OCI-LY7 (cell line): ENCODE measurements around the gene POU2F3. TPM values are rescaled to one million over a fixed set of nuclear protein-coding genes. Genes with fewer than 3 reads are reported as not detected.

Experiments used
- BruUV-seq: library from RNA; stranded (reverse); fragments of 400-500 nt; replicated peaks from 2 replicates; lab custom pipeline; 2021; lab: Mats Ljungman, UMichigan
- CTCF ChIA-PET: fragments of 300-600 bp; sonication (Branson Sonifier 250); formaldehyde crosslinking; loops from one replicate; lab custom pipeline; 2022; ENCODE audit warnings: antibody characterized with exemption; ENCODE audit not compliant: unreplicated experiment; lab: Charles Lee
- POLR2A ChIA-PET: fragments of 300-600 bp; sonication (Branson Sonifier 250); formaldehyde crosslinking; loops from one replicate; lab custom pipeline; 2022; ENCODE audit warnings: antibody characterized with exemption; lab: Charles Lee
- DNase-seq: peaks from one replicate; pipeline ENCODE4 v3.0.0-alpha.2; 2015; ENCODE audit warnings: low spot score
- H2AFZ ChIP-seq: fragments of 200-600 bp; sonication (generic), shearing (Covaris generic); 2 replicates; pipeline ENCODE4 v1.6.1; 2014; ENCODE audit warnings: mild to moderate bottlenecking, antibody characterized with exemption, low read length, moderate library complexity
- H3K27ac ChIP-seq: fragments of 200-600 bp; sonication (generic); 2 replicates; pipeline ENCODE4 v1.5.1; 2014; ENCODE audit warnings: mixed run types, low read depth, mild to moderate bottlenecking, moderate library complexity, low read length, inconsistent platforms; ENCODE audit not compliant: poor library complexity, severe bottlenecking
- H3K36me3 ChIP-seq: fragments of 200-600 bp; sonication (generic); 2 replicates; pipeline ENCODE4 v1.6.1; 2014; ENCODE audit warnings: mild to moderate bottlenecking, antibody characterized with exemption, low read length, moderate library complexity, mixed read lengths; ENCODE audit not compliant: insufficient read depth
- H3K4me1 ChIP-seq: fragments of 200-600 bp; sonication (generic); 2 replicates; pipeline ENCODE4 v1.5.1; 2014; ENCODE audit warnings: mild to moderate bottlenecking, low read length; ENCODE audit not compliant: insufficient read depth, poor library complexity, severe bottlenecking
- H3K4me2 ChIP-seq: fragments of 200-600 bp; sonication (generic); 2 replicates; pipeline ENCODE4 v1.6.1; 2014; ENCODE audit warnings: mild to moderate bottlenecking, low read length
- H3K4me3 ChIP-seq: fragments of 200-600 bp; sonication (generic); 2 replicates; pipeline ENCODE4 v1.5.1; 2014; ENCODE audit warnings: mild to moderate bottlenecking, low read depth, low read length; ENCODE audit not compliant: poor library complexity, severe bottlenecking
- H3K79me2 ChIP-seq: fragments of 200-600 bp; sonication (generic); 2 replicates; pipeline ENCODE4 v1.6.1; 2016; ENCODE audit warnings: low read depth, mild to moderate bottlenecking, low read length, moderate library complexity, mixed read lengths; ENCODE audit not compliant: insufficient read depth
- H3K9me2 ChIP-seq: fragments of 200-600 bp; sonication (generic); 2 replicates; pipeline ENCODE4 v1.6.1; 2016; ENCODE audit warnings: mild to moderate bottlenecking, low read length, mixed read lengths; ENCODE audit not compliant: insufficient read depth
- H3K9me3 ChIP-seq: fragments of 200-600 bp; sonication (generic); 2 replicates; pipeline ENCODE4 v1.6.1; 2014; ENCODE audit warnings: mild to moderate bottlenecking, mixed run types, low read length, mixed read lengths
- H4K20me1 ChIP-seq: fragments of 200-600 bp; sonication (generic); 2 replicates; pipeline ENCODE4 v1.6.1; 2014; ENCODE audit warnings: mild to moderate bottlenecking, antibody characterized with exemption, low read length, moderate library complexity, mixed read lengths; ENCODE audit not compliant: insufficient read depth
- CTCF ChIP-seq: fragments of 200-600 bp; sonication (generic); conservative IDR thresholded peaks from 2 replicates; pipeline ENCODE4 v1.5.1; 2014; ENCODE audit warnings: mild to moderate bottlenecking, antibody characterized with exemption, low read length, moderate library complexity, mixed read lengths
- EZH2phosphoT487 ChIP-seq: fragments of 200-600 bp; sonication (generic); IDR thresholded peaks from 2 replicates; pipeline ENCODE4 v1.6.1; 2018; ENCODE audit warnings: low read depth, borderline replicate concordance, mild to moderate bottlenecking, mixed run types, antibody characterized with exemption, low read length, moderate library complexity, mixed read lengths
- intact Hi-C: fragments of 100-400 bp; cut with micrococcal nuclease; formaldehyde crosslinking; loops from one replicate; pipeline ENCODE4 v1.10.0; 2022; ENCODE audit not compliant: unreplicated experiment
- total RNA-seq, 2 experiments: library from RNA; depleted of rRNA in 1 of 2; stranded (reverse); fragments of >200 nt in 1 of 2; shearing (Covaris generic) in 1 of 2; gene quantifications; 2 replicates each; pipeline ENCODE4 v1.2.3, GENCODE V29; 2014 to 2022

Gene POU2F3
- total RNA-seq, 2 experiments from 2014 or later: 0.16 TPM; not detected in 1

- POLR2A ChIA-PET: no interaction called here
- no peak overlapping the region for H3K4me2 ChIP-seq
- no TSS peak for BruUV-seq
- CTCF ChIA-PET: interaction anchor here (1.7 kb wide), 1 partner anchor 67 kb away, joined by 5 read pairs; no protein-coding TSS in a partner anchor
- H3K9me3 ChIP-seq: no peaks in the 10 kb centered on the region
- no peak overlapping the region for H3K4me3 ChIP-seq
- H3K27ac ChIP-seq: no peak overlapping the region
- TF ChIP-seq EZH2phosphoT487: no peak
- TF ChIP-seq CTCF: no peak
- no peak for DNase-seq
- no peaks in the 10 kb centered on the region for H3K9me2 ChIP-seq
- H3K79me2 ChIP-seq: no peaks in the 10 kb centered on the region
- no peak overlapping the region for H2AFZ ChIP-seq
- intact Hi-C loops: no loop called here
- no peaks in the 10 kb centered on the region for H3K4me1 ChIP-seq
- H3K36me3 ChIP-seq: no peaks in the 10 kb centered on the region
- H4K20me1 ChIP-seq: no peaks in the 10 kb centered on the region
Observed at GRCh38 chr11:120236169-120237107, 3.5 kb upstream of the POU2F3 start.

GRCh38 chr11:120238968-120239620 is 846 bp upstream of the POU2F3 start:
- intact Hi-C loops: no loop called here
- Histone ChIP-seq H3K27ac (no peak overlapping the region), H3K4me3 (no peak overlapping the region), H4K20me1 (no peaks in the 10 kb centered on the region), H3K4me1 (no peaks in the 10 kb centered on the region), H3K79me2 (no peaks in the 10 kb centered on the region), H3K9me3 (no peaks in the 10 kb centered on the region), H3K36me3 (no peaks in the 10 kb centered on the region), H2AFZ (no peak overlapping the region), H3K4me2 (no peak overlapping the region), H3K9me2 (no peaks in the 10 kb centered on the region)
- ChIA-PET POLR2A (no interaction called here), CTCF (no interaction called here)
- DNase-seq: no peak
- TF ChIP-seq EZH2phosphoT487 (no peak), CTCF (no peak)
- no TSS peak for BruUV-seq
